HCT116 (cell line): ENCODE measurements around the gene LRRK1. TPM values are rescaled to one million over a fixed set of nuclear protein-coding genes. Genes with fewer than 3 reads are reported as not detected.

Experiments used
- ATAC-seq: fragments of 200-7000 bp; cut with Tn5 transposase; 2 replicates; pipeline ENCODE4 v1.9.1; 2020; ENCODE audit warnings: mild to moderate bottlenecking, moderate library complexity
- BruUV-seq: library from RNA; stranded (reverse); fragments of 400-500 nt; replicated peaks from 2 replicates; lab custom pipeline; 2021; lab: Mats Ljungman, UMichigan
- CTCF ChIA-PET: fragments of 300-600 bp; sonication (Branson Sonifier 250); formaldehyde crosslinking; loops from one replicate; lab custom pipeline; 2021; ENCODE audit warnings: antibody characterized with exemption; lab: Charles Lee
- POLR2A ChIA-PET: fragments of 300-600, 350-600 bp; sonication (Branson Sonifier 250); formaldehyde crosslinking; loops from one replicate; lab custom pipeline; 2021; ENCODE audit warnings: antibody characterized with exemption; lab: Charles Lee
- RAD21 ChIA-PET, 2 experiments: fragments of 300-600 bp; sonication (Branson Sonifier 250); formaldehyde crosslinking; loops; one replicate each; lab custom pipeline; 2023; ENCODE audit warnings: low total read pairs in 2 of 2; ENCODE audit not compliant: uncharacterized antibody in 2 of 2, unreplicated experiment in 2 of 2, low non-redundant PET in 1 of 2; lab: Charles Lee
- DNase-seq: peaks from one replicate; pipeline ENCODE4 v3.0.0-alpha.2; 2010; ENCODE audit warnings: low read depth, low spot score
- H2AFZ ChIP-seq: fragments of 200-600 bp; shearing (Covaris generic), sonication (generic); 2 replicates; pipeline ENCODE4 v1.6.1; 2017; ENCODE audit warnings: low read depth, mixed run types, mixed read lengths, antibody characterized with exemption, low read length; ENCODE audit not compliant: poor library complexity, severe bottlenecking
- H3K27ac ChIP-seq: 2 replicates; pipeline ENCODE4 v1.5.1; 2012; ENCODE audit warnings: low read depth, low read length
- H3K27me3 ChIP-seq: fragments of 200-600 bp; sonication (generic); 2 replicates; pipeline ENCODE4 v1.6.1; 2016; ENCODE audit warnings: mixed run types, low read length, mixed read lengths; ENCODE audit not compliant: insufficient read depth
- H3K36me3 ChIP-seq, 2 experiments: fragments of 200-500 bp in 1 of 2; fragments of 200-600 bp in 1 of 2; sonication (Bioruptor generic) in 1 of 2; sonication (generic) in 1 of 2; 2 replicates each; pipeline versions ENCODE4 v1.5.1 to v1.6.1; 2014 to 2016; ENCODE audit warnings: low read length in 2 of 2, inconsistent platforms in 1 of 2, mixed read lengths in 1 of 2, mixed run types in 1 of 2; ENCODE audit not compliant: insufficient read depth in 2 of 2, control insufficient read depth in 1 of 2
- H3K4me1 ChIP-seq, 2 experiments: fragments of 200-600 bp in 1 of 2; sonication (generic) in 1 of 2; 2 replicates each; pipeline versions ENCODE4 v1.5.1 to v1.6.1; 2012 to 2017; ENCODE audit warnings: low read length in 2 of 2, inconsistent platforms in 1 of 2, mild to moderate bottlenecking in 1 of 2, mixed read lengths in 1 of 2, mixed run types in 1 of 2, moderate library complexity in 1 of 2; ENCODE audit not compliant: insufficient read depth in 2 of 2, control insufficient read depth in 1 of 2
- H3K4me2 ChIP-seq: fragments of 200-600 bp; sonication (generic); 2 replicates; pipeline ENCODE4 v1.6.1; 2017; ENCODE audit warnings: mixed run types, low read length, mixed read lengths
- H3K4me3 ChIP-seq, 2 experiments: fragments of 200-600 bp in 1 of 2; sonication (generic) in 1 of 2; replicated peaks in 1 of 2; 2 replicates each; pipeline ENCODE4 v1.5.1; 2011 to 2016; ENCODE audit warnings: low read length in 2 of 2, control low read depth in 1 of 2, low read depth in 1 of 2, mild to moderate bottlenecking in 1 of 2, mixed read lengths in 1 of 2, mixed run types in 1 of 2
- H3K79me2 ChIP-seq: fragments of 200-600 bp; sonication (generic); 2 replicates; pipeline ENCODE4 v1.6.1; 2017; ENCODE audit warnings: mild to moderate bottlenecking, mixed run types, low read length, moderate library complexity, mixed read lengths; ENCODE audit not compliant: insufficient read depth
- H3K9ac ChIP-seq: fragments of 200-600 bp; sonication (generic); 2 replicates; pipeline ENCODE4 v1.6.1; 2016; ENCODE audit warnings: low read length, mixed read lengths
- H3K9me2 ChIP-seq: fragments of 200-600 bp; sonication (generic), shearing (Covaris generic); 2 replicates; pipeline ENCODE4 v1.6.1; 2017; ENCODE audit warnings: mixed run types, mild to moderate bottlenecking, moderate library complexity; ENCODE audit not compliant: insufficient read depth
- H3K9me3 ChIP-seq, 2 experiments: fragments of 200-500 bp in 1 of 2; fragments of 200-600 bp in 1 of 2; sonication (Bioruptor generic) in 1 of 2; sonication (generic) in 1 of 2; 2 replicates each; pipeline ENCODE4 v1.6.1; 2014 to 2017; ENCODE audit warnings: low read length in 2 of 2, mixed read lengths in 2 of 2, inconsistent platforms in 1 of 2, low read depth in 1 of 2, mild to moderate bottlenecking in 1 of 2, mixed run types in 1 of 2, moderate library complexity in 1 of 2; ENCODE audit not compliant: control insufficient read depth in 1 of 2, insufficient read depth in 1 of 2
- H4K20me1 ChIP-seq: fragments of 200-600 bp; sonication (generic), shearing (Covaris generic); 2 replicates; pipeline ENCODE4 v1.6.1; 2017; ENCODE audit warnings: mixed run types, mild to moderate bottlenecking, moderate library complexity; ENCODE audit not compliant: insufficient read depth
- CEBPB ChIP-seq: IDR thresholded peaks from 2 replicates; pipeline ENCODE4 v1.6.1; 2012; ENCODE audit warnings: low read depth
- POLR2AphosphoS5 ChIP-seq: IDR thresholded peaks from 2 replicates; pipeline ENCODE4 v1.6.1; 2011; ENCODE audit warnings: mild to moderate bottlenecking, low read depth, low read length, moderate library complexity
- SIN3A ChIP-seq: IDR thresholded peaks from 2 replicates; pipeline ENCODE4 v1.6.1; 2012; ENCODE audit warnings: low read depth
- YY1 ChIP-seq: IDR thresholded peaks from 2 replicates; pipeline ENCODE4 v1.6.1; 2011; ENCODE audit warnings: low read length, low read depth, moderate library complexity, mild to moderate bottlenecking; ENCODE audit not compliant: insufficient replicate concordance; ENCODE audit errors: extremely low read depth
- ZFX ChIP-seq: fragments of 450-650 bp; IDR thresholded peaks from 2 replicates; pipeline ENCODE4 v1.6.1; 2017
- intact Hi-C: fragments of 100-400 bp; cut with micrococcal nuclease; formaldehyde crosslinking; loops from 2 replicates; pipeline ENCODE4 v1.10.0; 2022
- total RNA-seq: library from RNA; stranded (reverse); gene quantifications from one replicate; pipeline ENCODE4 v1.2.1, GENCODE V29; 2021; ENCODE audit not compliant: unreplicated experiment
- TF ChIP-seq, protein P1 (sequence below): IDR thresholded peaks from 2 replicates; pipeline ENCODE4 v1.6.1; 2011; ENCODE audit warnings: mild to moderate bottlenecking, low read length, moderate library complexity; ENCODE audit not compliant: insufficient replicate concordance; ENCODE audit errors: extremely low read depth
- TF ChIP-seq, protein P2 (sequence below), 3 experiments: fragments of 200-600 bp in 1 of 3; sonication (generic) in 1 of 3; IDR thresholded peaks in 2 of 3; conservative IDR thresholded peaks in 1 of 3; 2 replicates each; pipeline ENCODE4 v1.5.1; 2012 to 2017; ENCODE audit warnings: low read depth in 2 of 3, low read length in 2 of 3, antibody characterized with exemption in 1 of 3, borderline replicate concordance in 1 of 3, control low read depth in 1 of 3, mild to moderate bottlenecking in 1 of 3, mixed read lengths in 1 of 3, mixed run types in 1 of 3, moderate library complexity in 1 of 3; ENCODE audit not compliant: insufficient read depth in 1 of 3

LRRK1 gene
- total RNA-seq, 1 experiment from 2014 or later: 21.6 TPM

DNA sequence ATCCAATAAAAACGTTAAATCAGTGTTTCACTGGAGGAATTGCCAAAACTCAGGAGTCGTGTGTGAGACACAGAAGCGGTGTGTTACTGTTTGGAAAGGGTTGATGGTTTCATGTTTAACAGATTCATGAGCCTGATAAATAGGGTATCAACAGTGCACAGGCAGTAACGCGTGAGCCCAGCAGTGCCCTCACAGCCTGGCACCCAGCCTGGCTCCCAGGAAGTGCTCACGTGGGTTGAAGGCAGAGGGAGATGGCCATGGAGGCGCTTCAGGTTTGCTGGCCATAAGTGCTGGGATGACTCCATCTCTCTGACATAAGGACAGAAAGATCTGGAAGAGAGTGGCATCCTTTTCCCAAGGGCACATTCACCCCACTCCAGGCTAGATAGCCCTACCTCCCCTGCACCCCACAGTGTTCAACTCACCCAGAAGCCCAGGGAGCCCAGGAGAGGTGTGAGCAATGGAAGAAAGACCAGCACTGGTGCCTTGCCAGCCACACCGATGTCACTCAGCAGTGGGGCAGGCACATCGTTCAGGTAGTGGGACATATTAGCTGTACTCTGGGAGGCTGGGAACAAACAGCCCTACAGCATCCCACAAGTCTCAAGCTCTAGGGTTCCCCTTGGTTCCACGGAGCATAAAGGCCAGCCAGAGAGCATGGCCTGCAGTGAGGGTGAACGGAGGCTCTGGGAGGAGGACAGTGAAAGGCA is 164.3 kb downstream of the LRRK1 start:
- H3K9me3 ChIP-seq: no peaks in the 10 kb centered on the region
- no peak overlapping the region for H3K4me2 ChIP-seq
- H3K27ac ChIP-seq: no peak overlapping the region
- TF ChIP-seq, protein P1, sequence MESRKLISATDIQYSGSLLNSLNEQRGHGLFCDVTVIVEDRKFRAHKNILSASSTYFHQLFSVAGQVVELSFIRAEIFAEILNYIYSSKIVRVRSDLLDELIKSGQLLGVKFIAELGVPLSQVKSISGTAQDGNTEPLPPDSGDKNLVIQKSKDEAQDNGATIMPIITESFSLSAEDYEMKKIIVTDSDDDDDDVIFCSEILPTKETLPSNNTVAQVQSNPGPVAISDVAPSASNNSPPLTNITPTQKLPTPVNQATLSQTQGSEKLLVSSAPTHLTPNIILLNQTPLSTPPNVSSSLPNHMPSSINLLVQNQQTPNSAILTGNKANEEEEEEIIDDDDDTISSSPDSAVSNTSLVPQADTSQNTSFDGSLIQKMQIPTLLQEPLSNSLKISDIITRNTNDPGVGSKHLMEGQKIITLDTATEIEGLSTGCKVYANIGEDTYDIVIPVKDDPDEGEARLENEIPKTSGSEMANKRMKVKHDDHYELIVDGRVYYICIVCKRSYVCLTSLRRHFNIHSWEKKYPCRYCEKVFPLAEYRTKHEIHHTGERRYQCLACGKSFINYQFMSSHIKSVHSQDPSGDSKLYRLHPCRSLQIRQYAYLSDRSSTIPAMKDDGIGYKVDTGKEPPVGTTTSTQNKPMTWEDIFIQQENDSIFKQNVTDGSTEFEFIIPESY: no peak
- TF ChIP-seq SIN3A (no peak), YY1 (no peak), POLR2AphosphoS5 (no peak), ZFX (no peak), CEBPB (no peak)
- H3K79me2 ChIP-seq: no peaks in the 10 kb centered on the region
- no peaks in the 10 kb centered on the region for H3K27me3 ChIP-seq
- no peak for ATAC-seq
- BruUV-seq: no TSS peak
- H3K4me3 ChIP-seq: no peak overlapping the region
- ChIA-PET POLR2A (no interaction called here), RAD21 (no interaction called here), CTCF (no interaction called here)
- H3K36me3 ChIP-seq: no peaks in the 10 kb centered on the region
- no peak overlapping the region for H2AFZ ChIP-seq
- H3K9me2 ChIP-seq: no peaks in the 10 kb centered on the region
- 0 out of 4 replicates have a peak, but pooled peaks cover 0 to 2% of the 10 kb centered on the region in 2 experiments for H3K4me1 ChIP-seq
- intact Hi-C loops: loop anchor here (10.0 kb wide), 1 partner anchor 69 kb away; no protein-coding TSS in a partner anchor
- H4K20me1 ChIP-seq: no peaks in the 10 kb centered on the region
- no peak overlapping the region for H3K9ac ChIP-seq
- DNase-seq: no peak

DNA sequence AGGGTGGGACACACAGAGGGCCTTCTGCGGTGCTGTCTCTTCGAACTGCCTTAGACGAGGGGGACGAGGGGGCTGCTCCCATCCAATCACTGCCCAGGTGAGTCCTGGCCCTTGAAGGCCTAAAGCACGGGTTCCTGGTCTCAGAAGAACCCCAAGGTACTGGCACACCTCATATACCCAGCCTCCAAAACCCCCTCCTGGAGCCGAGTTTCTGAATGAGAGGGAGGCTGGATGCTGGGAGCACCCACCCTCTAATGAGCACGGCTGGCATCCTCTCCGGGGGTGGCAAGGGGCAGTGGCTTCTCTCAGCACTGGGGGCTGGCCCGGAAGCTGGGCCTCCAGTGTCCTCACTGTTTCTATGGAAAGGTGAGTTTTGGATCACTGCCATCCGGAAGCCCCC is 165.6 kb downstream of the LRRK1 start:
- H3K4me2 ChIP-seq: no peak overlapping the region
- no peaks in the 10 kb centered on the region for H4K20me1 ChIP-seq
- TF ChIP-seq, protein P2, sequence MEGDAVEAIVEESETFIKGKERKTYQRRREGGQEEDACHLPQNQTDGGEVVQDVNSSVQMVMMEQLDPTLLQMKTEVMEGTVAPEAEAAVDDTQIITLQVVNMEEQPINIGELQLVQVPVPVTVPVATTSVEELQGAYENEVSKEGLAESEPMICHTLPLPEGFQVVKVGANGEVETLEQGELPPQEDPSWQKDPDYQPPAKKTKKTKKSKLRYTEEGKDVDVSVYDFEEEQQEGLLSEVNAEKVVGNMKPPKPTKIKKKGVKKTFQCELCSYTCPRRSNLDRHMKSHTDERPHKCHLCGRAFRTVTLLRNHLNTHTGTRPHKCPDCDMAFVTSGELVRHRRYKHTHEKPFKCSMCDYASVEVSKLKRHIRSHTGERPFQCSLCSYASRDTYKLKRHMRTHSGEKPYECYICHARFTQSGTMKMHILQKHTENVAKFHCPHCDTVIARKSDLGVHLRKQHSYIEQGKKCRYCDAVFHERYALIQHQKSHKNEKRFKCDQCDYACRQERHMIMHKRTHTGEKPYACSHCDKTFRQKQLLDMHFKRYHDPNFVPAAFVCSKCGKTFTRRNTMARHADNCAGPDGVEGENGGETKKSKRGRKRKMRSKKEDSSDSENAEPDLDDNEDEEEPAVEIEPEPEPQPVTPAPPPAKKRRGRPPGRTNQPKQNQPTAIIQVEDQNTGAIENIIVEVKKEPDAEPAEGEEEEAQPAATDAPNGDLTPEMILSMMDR (IDR thresholded peaks at IDR 0.05 in 2 of 3, conservative IDR thresholded peaks at IDR 0.05 in 1 of 3; ENCODE audit: borderline replicate concordance in 1 of 3, insufficient read depth in 1 of 3, low read depth in 2 of 3, low read length in 2 of 3): no peak
- no peak for DNase-seq
- H3K4me1 ChIP-seq: peaks cover 0 to 9% of the 10 kb centered on the region in 2 experiments; a peak in 1 of 4 replicates
- H3K27ac ChIP-seq: no peak overlapping the region
- no peak overlapping the region for H2AFZ ChIP-seq
- intact Hi-C loops: loop anchor here (10.0 kb wide), 1 partner anchor 70 kb away; no protein-coding TSS in a partner anchor
- POLR2A ChIA-PET: no interaction called here
- ATAC-seq: no peak
- no peaks in the 10 kb centered on the region for H3K9me3 ChIP-seq
- BruUV-seq: no TSS peak
- no peaks in the 10 kb centered on the region for H3K9me2 ChIP-seq
- CTCF ChIA-PET: no interaction called here
- H3K79me2 ChIP-seq: no peaks in the 10 kb centered on the region
- H3K36me3 ChIP-seq: no peaks in the 10 kb centered on the region
- H3K27me3 ChIP-seq: no peaks in the 10 kb centered on the region
- H3K9ac ChIP-seq: no peak overlapping the region
- H3K4me3 ChIP-seq: no peak overlapping the region
- RAD21 ChIA-PET: no interaction called here
